ENCODE results near the gene ATP9A. TPM values are rescaled to one million over a fixed set of nuclear protein-coding genes. Genes with fewer than 3 reads are reported as not detected.

ATP9A gene
- total RNA-seq, 6 experiments from 2014 or later, result 10.5 to 17.4 (median 13.0) TPM

DNA sequence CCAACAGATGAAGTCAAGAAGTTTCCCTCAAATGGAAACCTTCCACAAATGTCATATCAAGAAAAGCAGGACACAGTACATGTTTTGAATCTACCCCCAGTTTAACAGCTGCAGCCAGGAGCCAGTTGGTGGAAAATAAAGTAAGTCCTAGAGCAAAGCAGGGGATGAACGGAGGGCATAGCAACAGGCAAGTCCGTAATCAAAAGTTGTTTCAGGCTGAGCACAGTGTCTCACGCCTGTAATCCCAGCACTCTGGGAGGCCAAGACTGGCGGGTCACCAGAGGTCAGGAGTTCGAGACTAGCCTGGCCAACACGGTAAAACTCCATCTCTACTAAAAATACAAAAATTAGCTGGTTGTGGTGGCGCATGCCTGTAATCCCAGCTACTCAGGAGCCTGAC is 36.6 kb upstream of the ATP9A start:
- no peak overlapping the region for H3K27ac ChIP-seq
- peaks cover 0 to 19% (median 0%) of the 10 kb centered on the region in 4 donors for H3K4me1 ChIP-seq
- no peak for ATAC-seq
- no peaks in the 10 kb centered on the region for H3K36me3 ChIP-seq
- DNase-seq, result no peak
- no peaks in the 10 kb centered on the region for H3K9me3 ChIP-seq
- TF ChIP-seq, protein P1, sequence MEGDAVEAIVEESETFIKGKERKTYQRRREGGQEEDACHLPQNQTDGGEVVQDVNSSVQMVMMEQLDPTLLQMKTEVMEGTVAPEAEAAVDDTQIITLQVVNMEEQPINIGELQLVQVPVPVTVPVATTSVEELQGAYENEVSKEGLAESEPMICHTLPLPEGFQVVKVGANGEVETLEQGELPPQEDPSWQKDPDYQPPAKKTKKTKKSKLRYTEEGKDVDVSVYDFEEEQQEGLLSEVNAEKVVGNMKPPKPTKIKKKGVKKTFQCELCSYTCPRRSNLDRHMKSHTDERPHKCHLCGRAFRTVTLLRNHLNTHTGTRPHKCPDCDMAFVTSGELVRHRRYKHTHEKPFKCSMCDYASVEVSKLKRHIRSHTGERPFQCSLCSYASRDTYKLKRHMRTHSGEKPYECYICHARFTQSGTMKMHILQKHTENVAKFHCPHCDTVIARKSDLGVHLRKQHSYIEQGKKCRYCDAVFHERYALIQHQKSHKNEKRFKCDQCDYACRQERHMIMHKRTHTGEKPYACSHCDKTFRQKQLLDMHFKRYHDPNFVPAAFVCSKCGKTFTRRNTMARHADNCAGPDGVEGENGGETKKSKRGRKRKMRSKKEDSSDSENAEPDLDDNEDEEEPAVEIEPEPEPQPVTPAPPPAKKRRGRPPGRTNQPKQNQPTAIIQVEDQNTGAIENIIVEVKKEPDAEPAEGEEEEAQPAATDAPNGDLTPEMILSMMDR (IDR thresholded peaks at IDR 0.05), result no peak
- no peak for TF ChIP-seq POLR2A (IDR thresholded peaks at IDR 0.05)
- no peaks in the 10 kb centered on the region for H3K27me3 ChIP-seq
- intact Hi-C loops (cut with DNase I), result loop anchor here in 1 of 2 donors (5.0 kb wide), 1 partner anchor 278 kb away; no protein-coding TSS in a partner anchor
- WGBS (ENCODE audit: insufficient coverage, low coverage, low lambda C conversion rate, missing lambda C conversion rate), result 79% methylated on average over 5 of the region's 7 CpGs
- H3K4me3 ChIP-seq, result no peak overlapping the region

DNA sequence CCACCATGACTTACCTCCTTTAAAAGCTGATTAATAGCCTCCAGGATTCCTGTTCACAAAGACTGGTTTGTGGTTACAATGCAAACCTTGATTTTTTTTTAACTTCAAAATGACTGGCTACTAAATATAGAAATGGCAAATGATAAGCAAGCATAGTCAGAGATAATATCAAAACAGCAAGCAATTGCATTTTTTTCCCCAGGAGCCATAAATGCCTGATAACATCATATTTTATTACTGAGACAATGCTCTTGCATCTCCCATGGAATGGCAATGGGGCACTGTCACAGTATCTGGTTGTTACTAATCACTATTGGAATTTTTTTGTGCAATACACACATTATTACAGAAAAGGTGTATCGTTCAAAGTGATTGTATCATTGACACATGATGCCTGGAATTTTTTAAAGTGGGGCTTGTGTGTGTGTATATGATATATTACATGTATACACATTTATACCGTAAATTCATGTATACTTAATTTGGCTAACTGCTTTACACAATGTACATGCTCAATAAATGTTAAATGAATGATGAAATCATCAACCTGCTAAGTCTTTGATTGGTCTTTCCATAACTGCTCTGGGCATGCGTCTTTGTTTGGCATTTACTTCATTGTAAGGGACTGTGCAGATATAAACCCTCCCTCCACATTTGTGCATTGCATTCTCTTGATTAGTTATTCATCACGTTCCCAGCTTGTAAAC is 35.1 kb upstream of the ATP9A start:
- H3K27ac ChIP-seq, result no peak overlapping the region
- peaks cover 0 to 19% (median 0%) of the 10 kb centered on the region in 4 donors for H3K4me1 ChIP-seq
- no peak for DNase-seq
- no peak for TF ChIP-seq POLR2A (IDR thresholded peaks at IDR 0.05)
- TF ChIP-seq, protein P1 (IDR thresholded peaks at IDR 0.05), result no peak
- ATAC-seq, result no peak
- no peaks in the 10 kb centered on the region for H3K9me3 ChIP-seq
- H3K36me3 ChIP-seq, result no peaks in the 10 kb centered on the region
- no peak overlapping the region for H3K4me3 ChIP-seq
- no peaks in the 10 kb centered on the region for H3K27me3 ChIP-seq
- WGBS (ENCODE audit: insufficient coverage, low coverage, low lambda C conversion rate, missing lambda C conversion rate), result 85% methylated on average over 4 of the region's 4 CpGs
- intact Hi-C loops (cut with DNase I), result no loop called here

DNA sequence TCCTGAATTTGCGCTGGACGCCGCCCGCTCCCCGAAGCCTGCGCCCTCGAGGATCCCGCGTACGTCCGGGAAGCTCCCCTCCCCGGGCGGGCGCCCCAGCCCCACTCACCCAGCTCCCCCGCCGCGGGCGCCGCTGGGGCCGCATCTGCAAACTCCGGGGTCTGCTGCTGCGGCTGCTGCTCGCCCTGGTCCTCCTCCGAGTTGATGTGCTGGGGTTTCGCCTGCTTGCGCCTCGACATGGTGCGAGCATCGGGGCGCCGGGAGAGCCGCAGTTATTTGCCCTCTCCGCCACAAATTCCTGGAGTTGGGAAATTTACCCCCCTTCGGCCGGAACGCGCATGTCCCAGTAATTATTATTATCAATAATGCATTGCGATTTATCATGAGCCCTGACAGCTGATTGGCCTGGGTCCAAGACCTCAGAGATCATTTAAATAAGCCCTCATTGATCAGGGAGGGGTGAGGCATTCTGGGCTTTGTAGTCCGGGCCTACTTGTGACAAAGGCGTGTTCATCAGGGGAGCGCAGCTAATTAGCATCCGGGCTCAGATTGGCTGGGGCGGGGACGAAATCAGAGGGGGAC is 34.1 kb upstream of the ATP9A start, which contains the start of gene SALL4:
SALL4 (minus strand) TSS at position 352 of the 582 bp plus-strand sequence; CDS start at position 239, 113 bp downstream.
- H3K27me3 ChIP-seq, result no peaks in the 10 kb centered on the region
- no peaks in the 10 kb centered on the region for H3K9me3 ChIP-seq
- peaks cover 0 to 19% (median 0%) of the 10 kb centered on the region in 4 donors for H3K4me1 ChIP-seq
- TF ChIP-seq POLR2A (IDR thresholded peaks at IDR 0.05), result no peak
- TF ChIP-seq, protein P1 (IDR thresholded peaks at IDR 0.05), result no peak
- H3K36me3 ChIP-seq, result no peaks in the 10 kb centered on the region
- WGBS (ENCODE audit: insufficient coverage, low coverage, low lambda C conversion rate, missing lambda C conversion rate), result 70% methylated on average over 7 of the region's 44 CpGs
- intact Hi-C loops (cut with DNase I), result no loop called here
- peak within 1 kb of the TSS; percentile 49 to 58 (median 52) for H3K4me3 ChIP-seq
- no peak for ATAC-seq
- H3K27ac ChIP-seq, result no peak within 1 kb of the TSS
- DNase-seq, result no peak

DNA sequence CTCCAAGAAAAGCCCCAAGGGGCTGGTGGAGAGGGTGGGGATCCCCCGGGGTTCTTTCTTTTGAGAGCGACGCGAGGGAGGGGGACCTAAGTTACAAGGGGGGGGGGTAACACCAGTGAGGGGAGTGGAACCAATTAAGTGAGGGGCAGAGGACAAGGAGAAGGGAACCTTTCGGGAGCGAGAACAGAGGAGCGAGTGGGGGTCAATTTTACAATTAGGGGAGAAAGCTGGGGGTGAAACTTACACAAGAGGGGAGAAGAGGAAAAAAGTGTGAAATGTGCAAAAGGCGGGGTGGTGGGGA is 33.6 kb upstream of the ATP9A start:
- Histone ChIP-seq H3K36me3 (no peaks in the 10 kb centered on the region), H3K4me3 (peak overlapping the region; percentile 49 to 58 (median 52)), H3K4me1 (peaks cover 0 to 19% (median 0%) of the 10 kb centered on the region in 4 donors), H3K27me3 (no peaks in the 10 kb centered on the region), H3K27ac (no peak overlapping the region), H3K9me3 (no peaks in the 10 kb centered on the region)
- intact Hi-C loops (cut with DNase I), result no loop called here
- DNase-seq (no peak), ATAC-seq (no peak)
- WGBS (ENCODE audit: insufficient coverage, low coverage, low lambda C conversion rate, missing lambda C conversion rate), result 30% methylated on average over 4 of the region's 8 CpGs
- TF ChIP-seq POLR2A (IDR thresholded peaks at IDR 0.05), result no peak
- TF ChIP-seq, protein P1 (IDR thresholded peaks at IDR 0.05), result no peak

All from right lobe of liver (tissue), 6 donors.